HG03571 (cell line): ENCODE data around the gene PTRHD1.

Experiments
- ATAC-seq: cut with Tn5 transposase; IDR thresholded peaks from one replicate; pipeline ENCODE4 v1.9.1; 2021; ENCODE audit not compliant: unreplicated experiment

Gene PTRHD1

GRCh38 chr2:24830786-24831185 is 37.6 kb upstream of the PTRHD1 start:
- ATAC-seq = no peak

GRCh38 chr2:24830351-24830750 is 37.2 kb upstream of the PTRHD1 start:
- no peak for ATAC-seq

- ATAC-seq = no peak
Observed at GRCh38 chr2:24828238-24828996, 35.2 kb upstream of the PTRHD1 start.

- ATAC-seq = peak; percentile 58
Observed at GRCh38 chr2:24827321-24828237, 34.4 kb upstream of the PTRHD1 start.

GRCh38 chr2:24826773-24827145 is 33.6 kb upstream of the PTRHD1 start:
- no peak for ATAC-seq

- ATAC-seq = no peak
Observed at GRCh38 chr2:24825883-24826772, 32.9 kb upstream of the PTRHD1 start.

- no peak for ATAC-seq
Observed at GRCh38 chr2:24824966-24825882, 32.0 kb upstream of the PTRHD1 start.

- ATAC-seq = no peak
Observed at GRCh38 chr2:24824071-24824588, 30.9 kb upstream of the PTRHD1 start.

- no peak for ATAC-seq
Observed at GRCh38 chr2:24822049-24822706, 29.0 kb upstream of the PTRHD1 start.

- ATAC-seq = no peak
Observed at GRCh38 chr2:24821433-24821891, 28.3 kb upstream of the PTRHD1 start.

GRCh38 chr2:24820598-24821432 is 27.6 kb upstream of the PTRHD1 start:
- ATAC-seq = no peak

- ATAC-seq = no peak
Observed at GRCh38 chr2:24820175-24820513, 27.0 kb upstream of the PTRHD1 start.

- ATAC-seq = no peak
Observed at GRCh38 chr2:24819442-24820174, 26.4 kb upstream of the PTRHD1 start.

GRCh38 chr2:24818721-24819167 is 25.6 kb upstream of the PTRHD1 start:
- no peak for ATAC-seq

- no peak for ATAC-seq
Observed at GRCh38 chr2:24816884-24817283, 23.7 kb upstream of the PTRHD1 start.

GRCh38 chr2:24816404-24816803 is 23.2 kb upstream of the PTRHD1 start:
- ATAC-seq = no peak

GRCh38 chr2:24815171-24815570 is 22.0 kb upstream of the PTRHD1 start:
- ATAC-seq = no peak

- no peak for ATAC-seq
Observed at GRCh38 chr2:24814516-24814915, 21.3 kb upstream of the PTRHD1 start.
